ENCODE data around the gene TCP1. TPM values are rescaled to one million over a fixed set of nuclear protein-coding genes. Genes with fewer than 3 reads are reported as not detected.

TCP1 gene
- total and polyA plus RNA-seq, 2 of the 13 experiments (the other 11 are each of a cell fraction or from before 2014, with no cell fraction given), result 116 to 553 TPM

DNA sequence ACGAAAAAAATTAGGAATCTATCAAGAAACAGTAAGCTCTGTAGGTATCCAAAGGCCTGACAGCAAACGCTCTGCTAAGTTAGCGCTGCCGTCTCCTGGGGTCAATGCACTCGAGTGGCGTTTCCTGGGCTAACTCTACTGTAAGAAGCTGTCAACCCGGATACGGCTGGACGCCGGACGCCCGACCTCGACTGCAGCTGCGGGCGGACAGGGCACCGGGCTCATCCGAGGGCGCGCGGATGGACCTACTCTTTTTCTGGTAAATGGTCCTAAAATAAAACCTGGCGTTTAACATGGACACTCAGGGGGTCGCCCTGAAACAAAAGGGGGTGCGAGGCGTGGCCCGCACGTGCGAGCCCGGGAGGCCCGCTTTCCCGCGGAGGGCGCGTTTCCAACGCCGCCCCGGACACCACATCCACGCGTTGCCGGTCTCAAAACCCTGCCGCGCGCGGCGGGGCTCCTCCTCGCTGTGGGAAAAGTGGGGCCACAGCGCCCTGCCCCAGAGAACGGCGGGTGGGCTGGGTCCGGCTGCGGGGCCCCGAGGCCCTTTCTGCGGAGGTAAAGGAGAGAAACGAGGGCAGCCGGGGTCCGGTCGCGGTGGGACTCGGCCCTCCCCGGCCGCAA, 537 bp downstream of the TCP1 start (continued):
- TF ChIP-seq, protein P1, sequence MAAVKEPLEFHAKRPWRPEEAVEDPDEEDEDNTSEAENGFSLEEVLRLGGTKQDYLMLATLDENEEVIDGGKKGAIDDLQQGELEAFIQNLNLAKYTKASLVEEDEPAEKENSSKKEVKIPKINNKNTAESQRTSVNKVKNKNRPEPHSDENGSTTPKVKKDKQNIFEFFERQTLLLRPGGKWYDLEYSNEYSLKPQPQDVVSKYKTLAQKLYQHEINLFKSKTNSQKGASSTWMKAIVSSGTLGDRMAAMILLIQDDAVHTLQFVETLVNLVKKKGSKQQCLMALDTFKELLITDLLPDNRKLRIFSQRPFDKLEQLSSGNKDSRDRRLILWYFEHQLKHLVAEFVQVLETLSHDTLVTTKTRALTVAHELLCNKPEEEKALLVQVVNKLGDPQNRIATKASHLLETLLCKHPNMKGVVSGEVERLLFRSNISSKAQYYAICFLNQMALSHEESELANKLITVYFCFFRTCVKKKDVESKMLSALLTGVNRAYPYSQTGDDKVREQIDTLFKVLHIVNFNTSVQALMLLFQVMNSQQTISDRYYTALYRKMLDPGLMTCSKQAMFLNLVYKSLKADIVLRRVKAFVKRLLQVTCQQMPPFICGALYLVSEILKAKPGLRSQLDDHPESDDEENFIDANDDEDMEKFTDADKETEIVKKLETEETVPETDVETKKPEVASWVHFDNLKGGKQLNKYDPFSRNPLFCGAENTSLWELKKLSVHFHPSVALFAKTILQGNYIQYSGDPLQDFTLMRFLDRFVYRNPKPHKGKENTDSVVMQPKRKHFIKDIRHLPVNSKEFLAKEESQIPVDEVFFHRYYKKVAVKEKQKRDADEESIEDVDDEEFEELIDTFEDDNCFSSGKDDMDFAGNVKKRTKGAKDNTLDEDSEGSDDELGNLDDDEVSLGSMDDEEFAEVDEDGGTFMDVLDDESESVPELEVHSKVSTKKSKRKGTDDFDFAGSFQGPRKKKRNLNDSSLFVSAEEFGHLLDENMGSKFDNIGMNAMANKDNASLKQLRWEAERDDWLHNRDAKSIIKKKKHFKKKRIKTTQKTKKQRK (IDR thresholded peaks at IDR 0.05; ENCODE audit: low read length), result no peak
- 0 out of 2 replicates have a peak, but pooled peaks have one; percentile 15 for TF ChIP-seq ZNF552 (CRISPR knock-in tag; IDR thresholded peaks at IDR 0.05; ENCODE audit: borderline replicate concordance)
- no peak for TF ChIP-seq ZNF484 (CRISPR knock-in tag; IDR thresholded peaks at IDR 0.05; ENCODE audit: borderline replicate concordance, low read depth)
- no peak for TF ChIP-seq CBFB (CRISPR knock-in tag; IDR thresholded peaks at IDR 0.05)
- no peak for TF ChIP-seq ZNF616 (CRISPR knock-in tag; IDR thresholded peaks at IDR 0.05; ENCODE audit: low read depth)
- TF ChIP-seq HNRNPH1 (optimal IDR thresholded peaks at IDR 0.05; ENCODE audit: low read depth, low read length), result no peak
- TF ChIP-seq TRIM22 (IDR thresholded peaks at IDR 0.05), result no peak
- 0 out of 2 replicates have a peak, but pooled peaks have one; percentile 20 for TF ChIP-seq ZNF264 (CRISPR knock-in tag; IDR thresholded peaks at IDR 0.05)
- no peak for TF ChIP-seq SMC3 (IDR thresholded peaks at IDR 0.05; ENCODE audit: low read length)
- no peak for TF ChIP-seq TARDBP (CRISPR knock-in tag; IDR thresholded peaks at IDR 0.05)
- TF ChIP-seq ZNF343 (CRISPR knock-in tag; IDR thresholded peaks at IDR 0.05), result peak; percentile 27; the same call in 1 of the 2 replicates
- TF ChIP-seq GABPA (IDR thresholded peaks at IDR 0.05; ENCODE audit: low read depth, low read length), result no peak
- TF ChIP-seq GABPA (CRISPR knock-in tag; IDR thresholded peaks at IDR 0.05; ENCODE audit: low read depth), result no peak
- TF ChIP-seq HMGA1 (CRISPR knock-in tag; conservative IDR thresholded peaks at IDR 0.05), result no peak
- 0 out of 2 replicates have a peak, but pooled peaks have one; percentile 19 for TF ChIP-seq JUN (CRISPR knock-in tag; IDR thresholded peaks at IDR 0.05)
- 0 out of 2 replicates have a peak, but pooled peaks have one; percentile 7 for TF ChIP-seq TBP (CRISPR knock-in tag; IDR thresholded peaks at IDR 0.05)
- TF ChIP-seq, protein P2, sequence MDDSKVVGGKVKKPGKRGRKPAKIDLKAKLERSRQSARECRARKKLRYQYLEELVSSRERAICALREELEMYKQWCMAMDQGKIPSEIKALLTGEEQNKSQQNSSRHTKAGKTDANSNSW (CRISPR knock-in tag; IDR thresholded peaks at IDR 0.05; ENCODE audit: borderline replicate concordance), result no peak
- TF ChIP-seq IRX3 (CRISPR knock-in tag; IDR thresholded peaks at IDR 0.05; ENCODE audit: borderline replicate concordance, low read depth), result 0 out of 2 replicates have a peak, but pooled peaks have one; percentile 0
- TF ChIP-seq, protein P3, sequence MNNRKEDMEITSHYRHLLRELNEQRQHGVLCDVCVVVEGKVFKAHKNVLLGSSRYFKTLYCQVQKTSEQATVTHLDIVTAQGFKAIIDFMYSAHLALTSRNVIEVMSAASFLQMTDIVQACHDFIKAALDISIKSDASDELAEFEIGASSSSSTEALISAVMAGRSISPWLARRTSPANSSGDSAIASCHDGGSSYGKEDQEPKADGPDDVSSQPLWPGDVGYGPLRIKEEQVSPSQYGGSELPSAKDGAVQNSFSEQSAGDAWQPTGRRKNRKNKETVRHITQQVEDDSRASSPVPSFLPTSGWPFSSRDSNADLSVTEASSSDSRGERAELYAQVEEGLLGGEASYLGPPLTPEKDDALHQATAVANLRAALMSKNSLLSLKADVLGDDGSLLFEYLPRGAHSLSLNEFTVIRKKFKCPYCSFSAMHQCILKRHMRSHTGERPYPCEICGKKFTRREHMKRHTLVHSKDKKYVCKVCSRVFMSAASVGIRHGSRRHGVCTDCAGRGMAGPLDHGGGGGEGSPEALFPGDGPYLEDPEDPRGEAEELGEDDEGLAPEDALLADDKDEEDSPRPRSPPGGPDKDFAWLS (CRISPR knock-in tag; IDR thresholded peaks at IDR 0.05; ENCODE audit: borderline replicate concordance), result peak; percentile 88; the same call in 1 of the 2 replicates
- no peak for TF ChIP-seq HNF4G (IDR thresholded peaks at IDR 0.05; ENCODE audit: borderline replicate concordance, low read depth, low read length)
- no peak for TF ChIP-seq HNF4G (CRISPR knock-in tag; IDR thresholded peaks at IDR 0.05; ENCODE audit: borderline replicate concordance, low read depth)
- no peak for TF ChIP-seq REXO4 (CRISPR knock-in tag; IDR thresholded peaks at IDR 0.05; ENCODE audit: borderline replicate concordance)
- no peak; the same call in 1 of the 2 replicates for TF ChIP-seq ZNF530 (CRISPR knock-in tag; IDR thresholded peaks at IDR 0.05; ENCODE audit: low read depth)
- TF ChIP-seq POLR2A (IDR thresholded peaks at IDR 0.05; ENCODE audit: insufficient read depth in 1 of 2, low read depth in 2 of 2, low read length in 2 of 2), result no peak
- TF ChIP-seq FIP1L1 (IDR thresholded peaks at IDR 0.05; ENCODE audit: borderline replicate concordance, insufficient read depth, low read depth, low read length), result no peak

All from HepG2 (cell line).